OCI-LY1 (cell line): ENCODE results near the gene S100PBP.

Experiments used
- H2AFZ ChIP-seq: fragments of 200-600 bp; sonication (generic), shearing (Covaris generic); 2 replicates; pipeline ENCODE4 v1.6.0; 2014; ENCODE audit warnings: antibody characterized with exemption, mild to moderate bottlenecking, low read length
- H3F3A ChIP-seq: fragments of 200-600 bp; sonication (generic), shearing (Covaris generic); 2 replicates; pipeline ENCODE4 v1.6.0; 2014; ENCODE audit warnings: mild to moderate bottlenecking, antibody characterized with exemption, low read length, moderate library complexity; ENCODE audit not compliant: insufficient read depth
- H3K27ac ChIP-seq: fragments of 200-600 bp; sonication (generic); 2 replicates; pipeline ENCODE4 v1.5.1; 2014; ENCODE audit warnings: low read length, mixed run types, mild to moderate bottlenecking, low read depth; ENCODE audit not compliant: poor library complexity, severe bottlenecking
- H3K27me3 ChIP-seq: fragments of 200-600 bp; sonication (generic); 2 replicates; pipeline ENCODE4 v1.6.0; 2014; ENCODE audit warnings: antibody characterized with exemption, mild to moderate bottlenecking, low read length, moderate library complexity; ENCODE audit not compliant: insufficient read depth
- H3K36me3 ChIP-seq: fragments of 200-600 bp; sonication (generic); 2 replicates; pipeline ENCODE4 v1.6.1; 2014; ENCODE audit warnings: mild to moderate bottlenecking, antibody characterized with exemption, low read length, moderate library complexity, mixed read lengths; ENCODE audit not compliant: insufficient read depth
- H3K4me1 ChIP-seq: fragments of 200-600 bp; sonication (generic); 2 replicates; pipeline ENCODE4 v1.5.1; 2014; ENCODE audit warnings: mild to moderate bottlenecking, low read length, moderate library complexity; ENCODE audit not compliant: insufficient read depth, severe bottlenecking
- H3K4me2 ChIP-seq: fragments of 200-600 bp; sonication (generic), shearing (Covaris generic); 2 replicates; pipeline ENCODE4 v1.6.1; 2014; ENCODE audit warnings: low read length
- H3K4me3 ChIP-seq: fragments of 200-600 bp; sonication (generic); 2 replicates; pipeline ENCODE4 v1.5.1; 2014; ENCODE audit warnings: low read length, low read depth, mild to moderate bottlenecking, mixed read lengths; ENCODE audit not compliant: poor library complexity, severe bottlenecking
- H3K79me2 ChIP-seq: fragments of 200-600 bp; shearing (Covaris generic); 2 replicates; pipeline ENCODE4 v1.6.1; 2016; ENCODE audit warnings: mixed run types, low read length, mixed read lengths; ENCODE audit not compliant: insufficient read depth
- H3K9ac ChIP-seq: fragments of 200-600 bp; sonication (generic), shearing (Covaris generic); 2 replicates; pipeline ENCODE4 v1.6.1; 2014; ENCODE audit warnings: mild to moderate bottlenecking, low read length, mixed read lengths
- H3K9me2 ChIP-seq: fragments of 200-600 bp; sonication (generic), shearing (Covaris generic); 2 replicates; pipeline ENCODE4 v1.6.1; 2014; ENCODE audit warnings: low read depth, mild to moderate bottlenecking, low read length, mixed read lengths
- H3K9me3 ChIP-seq: fragments of 200-600 bp; shearing (Covaris generic); 2 replicates; pipeline ENCODE4 v1.6.1; 2014; ENCODE audit warnings: low read length, mixed read lengths
- H4K20me1 ChIP-seq: fragments of 200-600 bp; sonication (generic), shearing (Covaris generic); 2 replicates; pipeline ENCODE4 v1.6.0; 2016; ENCODE audit warnings: mild to moderate bottlenecking, low read length; ENCODE audit not compliant: insufficient read depth
- EZH2 ChIP-seq: fragments of 200-600 bp; sonication (generic), shearing (Covaris generic); IDR thresholded peaks from 2 replicates; pipeline ENCODE4 v1.8.0; 2017; ENCODE audit warnings: borderline replicate concordance, mixed run types, mild to moderate bottlenecking, antibody characterized with exemption, low read length, moderate library complexity, mixed read lengths
- TF ChIP-seq, protein P1 (sequence below): fragments of 200-600 bp; sonication (generic), shearing (Covaris generic); IDR thresholded peaks from 2 replicates; pipeline ENCODE4 v1.5.1; 2017; ENCODE audit warnings: mild to moderate bottlenecking, antibody characterized with exemption, low read length, moderate library complexity, mixed read lengths

S100PBP gene

DNA sequence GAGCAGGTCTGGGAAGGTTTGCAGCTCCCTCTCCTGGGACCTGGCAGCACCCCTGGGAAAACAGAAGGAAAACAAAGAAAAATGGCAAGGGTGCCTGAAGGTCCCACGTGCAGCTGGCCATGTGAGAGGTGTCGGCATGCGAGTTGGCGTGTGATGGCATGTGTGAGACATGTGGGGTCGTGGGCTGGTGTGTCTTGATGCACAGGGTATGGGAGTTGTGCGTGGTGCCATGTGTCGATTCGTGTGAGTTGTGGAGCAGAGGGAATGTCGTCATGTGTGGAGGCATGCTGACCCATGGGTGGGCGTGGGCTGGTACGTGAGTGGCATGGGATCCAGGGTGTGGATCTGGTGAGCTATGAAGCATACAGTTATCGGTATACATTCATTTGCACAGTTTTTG lies 70.2 kb downstream of the S100PBP start:
- Histone ChIP-seq H3K4me1 (no peaks in the 10 kb centered on the region), H2AFZ (no peak overlapping the region), H3K9me2 (no peaks in the 10 kb centered on the region), H3K27me3 (peaks cover 8% of the 10 kb centered on the region), H3F3A (no peaks in the 10 kb centered on the region), H3K79me2 (no peaks in the 10 kb centered on the region), H3K27ac (no peak overlapping the region), H4K20me1 (no peaks in the 10 kb centered on the region), H3K9me3 (no peaks in the 10 kb centered on the region), H3K4me3 (no peak overlapping the region), H3K9ac (no peak overlapping the region), H3K36me3 (no peaks in the 10 kb centered on the region), H3K4me2 (no peak overlapping the region)
- TF ChIP-seq, protein P1, sequence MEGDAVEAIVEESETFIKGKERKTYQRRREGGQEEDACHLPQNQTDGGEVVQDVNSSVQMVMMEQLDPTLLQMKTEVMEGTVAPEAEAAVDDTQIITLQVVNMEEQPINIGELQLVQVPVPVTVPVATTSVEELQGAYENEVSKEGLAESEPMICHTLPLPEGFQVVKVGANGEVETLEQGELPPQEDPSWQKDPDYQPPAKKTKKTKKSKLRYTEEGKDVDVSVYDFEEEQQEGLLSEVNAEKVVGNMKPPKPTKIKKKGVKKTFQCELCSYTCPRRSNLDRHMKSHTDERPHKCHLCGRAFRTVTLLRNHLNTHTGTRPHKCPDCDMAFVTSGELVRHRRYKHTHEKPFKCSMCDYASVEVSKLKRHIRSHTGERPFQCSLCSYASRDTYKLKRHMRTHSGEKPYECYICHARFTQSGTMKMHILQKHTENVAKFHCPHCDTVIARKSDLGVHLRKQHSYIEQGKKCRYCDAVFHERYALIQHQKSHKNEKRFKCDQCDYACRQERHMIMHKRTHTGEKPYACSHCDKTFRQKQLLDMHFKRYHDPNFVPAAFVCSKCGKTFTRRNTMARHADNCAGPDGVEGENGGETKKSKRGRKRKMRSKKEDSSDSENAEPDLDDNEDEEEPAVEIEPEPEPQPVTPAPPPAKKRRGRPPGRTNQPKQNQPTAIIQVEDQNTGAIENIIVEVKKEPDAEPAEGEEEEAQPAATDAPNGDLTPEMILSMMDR, result no peak
- no peak for TF ChIP-seq EZH2

DNA sequence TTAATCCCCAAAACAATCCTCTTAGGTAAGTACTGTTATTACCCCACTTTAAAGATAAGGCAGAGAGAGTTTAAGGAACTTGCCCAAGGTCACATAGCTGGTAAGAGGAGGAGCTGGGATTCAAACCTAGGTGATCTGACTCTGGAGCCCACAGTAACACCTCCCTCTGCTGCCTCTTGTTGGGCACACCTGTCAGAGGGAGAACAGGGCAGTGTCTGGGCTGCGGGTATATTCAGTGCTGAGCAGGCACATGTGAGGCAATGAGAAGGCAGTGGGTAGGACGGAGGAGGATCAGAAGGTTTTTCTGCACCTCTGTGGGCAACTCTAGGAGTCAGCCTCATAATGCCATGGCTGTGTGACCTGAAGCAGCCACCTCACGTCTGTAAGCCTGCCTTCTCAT lies 70.7 kb downstream of the S100PBP start:
- TF ChIP-seq, protein P1, result no peak
- no peak for TF ChIP-seq EZH2
- Histone ChIP-seq H3K27me3 (peaks cover 8% of the 10 kb centered on the region), H3K4me2 (no peak overlapping the region), H3K27ac (no peak overlapping the region), H3K9ac (no peak overlapping the region), H3K9me2 (no peaks in the 10 kb centered on the region), H2AFZ (no peak overlapping the region), H3K4me1 (no peaks in the 10 kb centered on the region), H4K20me1 (no peaks in the 10 kb centered on the region), H3K36me3 (no peaks in the 10 kb centered on the region), H3K4me3 (no peak overlapping the region), H3F3A (no peaks in the 10 kb centered on the region), H3K9me3 (no peaks in the 10 kb centered on the region), H3K79me2 (no peaks in the 10 kb centered on the region)

DNA sequence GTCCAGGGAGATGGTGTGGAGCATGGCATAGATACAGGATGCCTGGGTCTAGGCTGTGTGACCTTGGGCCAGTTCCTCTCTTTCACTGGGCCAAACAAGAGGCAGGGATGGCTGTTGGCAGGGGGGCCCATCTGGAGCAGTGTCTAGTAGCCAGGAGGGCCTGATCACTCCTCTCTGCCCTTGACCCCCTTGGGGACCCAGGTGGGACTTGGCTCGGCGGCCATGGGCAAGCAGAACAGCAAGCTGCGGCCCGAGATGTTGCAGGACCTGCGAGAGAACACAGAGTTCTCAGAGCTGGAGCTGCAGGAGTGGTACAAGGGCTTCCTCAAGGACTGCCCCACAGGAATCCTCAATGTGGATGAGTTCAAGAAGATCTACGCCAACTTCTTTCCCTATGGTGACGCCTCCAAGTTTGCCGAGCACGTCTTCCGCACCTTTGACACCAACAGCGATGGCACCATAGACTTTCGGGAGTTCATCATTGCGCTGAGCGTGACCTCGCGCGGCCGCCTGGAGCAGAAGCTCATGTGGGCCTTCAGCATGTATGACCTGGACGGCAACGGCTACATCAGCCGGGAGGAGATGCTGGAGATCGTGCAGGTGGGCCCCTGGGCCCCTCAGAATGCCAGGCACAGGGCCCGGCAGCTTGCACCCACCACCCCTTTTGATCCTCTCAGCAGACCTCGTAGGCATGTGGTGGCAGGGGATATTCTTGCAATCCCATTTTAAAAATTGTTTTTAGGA lies 71.4 kb downstream of the S100PBP start:
- Histone ChIP-seq H3K27ac (no peak overlapping the region), H3F3A (no peaks in the 10 kb centered on the region), H3K36me3 (no peaks in the 10 kb centered on the region), H3K27me3 (peaks cover 8% of the 10 kb centered on the region), H2AFZ (no peak overlapping the region), H3K9ac (no peak overlapping the region), H4K20me1 (no peaks in the 10 kb centered on the region), H3K4me2 (no peak overlapping the region), H3K9me2 (no peaks in the 10 kb centered on the region), H3K4me3 (no peak overlapping the region), H3K9me3 (no peaks in the 10 kb centered on the region), H3K79me2 (no peaks in the 10 kb centered on the region), H3K4me1 (no peaks in the 10 kb centered on the region)
- TF ChIP-seq EZH2, result no peak
- TF ChIP-seq, protein P1, result no peak
